ENCODE results near the gene NHP2.
A peak's percentile ranks its signal among the peaks of the same experiment; 100 is the strongest.

Gene NHP2

DNA sequence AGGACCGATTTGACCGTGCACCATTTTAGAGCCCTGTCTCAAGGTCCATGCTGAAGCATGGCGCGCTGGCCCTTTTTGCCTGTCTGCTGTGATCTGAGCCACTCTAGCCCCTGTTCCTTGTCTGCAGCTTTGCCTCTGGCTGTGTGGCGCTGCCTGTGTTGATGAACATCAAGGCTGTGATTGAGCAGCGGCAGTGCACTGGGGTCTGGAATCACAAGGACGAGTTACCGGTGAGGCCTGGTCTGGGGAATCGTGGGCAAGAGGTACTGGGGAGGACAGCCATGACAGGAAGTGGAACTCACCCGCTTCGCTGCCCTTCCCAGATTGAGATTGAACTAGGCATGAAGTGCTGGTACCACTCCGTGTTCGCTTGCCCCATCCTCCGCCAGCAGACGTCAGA lies 6.3 kb downstream of the NHP2 start:
- Histone ChIP-seq H2BK5ac (ENCODE audit: low read depth, low read length, poor library complexity, severe bottlenecking) (no peak overlapping the region), H3K18ac (ENCODE audit: low read depth in 1 of 2, low read length in 2 of 2) (no peak overlapping the region), H3K9ac (ENCODE audit: low read length) (no peak overlapping the region), H3K79me1 (replicated peaks; ENCODE audit: low read length, poor library complexity, severe bottlenecking) (peaks cover 43% of the 10 kb centered on the region), H2AK5ac (ENCODE audit: low read length, severe bottlenecking) (no peak overlapping the region), H3K4ac (ENCODE audit: low read depth in 1 of 2, low read length in 2 of 2) (no peak overlapping the region), H3K9me3 (ENCODE audit: control insufficient read depth, low read length) (no peaks in the 10 kb centered on the region), H3K14ac (ENCODE audit: low read length in 2 of 2) (no peak overlapping the region), H3K36me3 (ENCODE audit: control insufficient read depth in 1 of 2, insufficient read depth in 2 of 2, low read depth in 1 of 2, low read length in 2 of 2) (peaks cover 85 to 88% of the 10 kb centered on the region in 2 experiments), H2BK12ac (ENCODE audit: low read length in 2 of 2) (no peak overlapping the region), H2AFZ (ENCODE audit: low read depth, low read length) (no peak overlapping the region), H2BK15ac (ENCODE audit: low read depth, poor library complexity, severe bottlenecking) (no peak overlapping the region), H4K8ac (ENCODE audit: low read length) (no peak overlapping the region), H3K4me1 (ENCODE audit: control insufficient read depth, insufficient read depth, low read depth, low read length) (peaks cover 10% of the 10 kb centered on the region), H3K27me3 (ENCODE audit: control insufficient read depth in 1 of 2, insufficient read depth in 1 of 2, low read length in 2 of 2) (no peaks in the 10 kb centered on the region), H4K91ac (ENCODE audit: low read length) (no peak overlapping the region), H3K27ac (ENCODE audit: low read length, poor library complexity, severe bottlenecking) (no peak overlapping the region), H3K4me3 (ENCODE audit: insufficient read depth in 1 of 2, low read depth in 1 of 2, low read length in 2 of 2) (no peak overlapping the region), H2BK120ac (ENCODE audit: low read depth, low read length) (no peak overlapping the region), H3K4me2 (ENCODE audit: low read length, poor library complexity, severe bottlenecking) (no peak overlapping the region), H3K23ac (ENCODE audit: low read length in 2 of 2) (no peak overlapping the region)
- 90% methylated on average over 15 of the region's 15 CpGs for WGBS
- no peak for DNase-seq

DNA sequence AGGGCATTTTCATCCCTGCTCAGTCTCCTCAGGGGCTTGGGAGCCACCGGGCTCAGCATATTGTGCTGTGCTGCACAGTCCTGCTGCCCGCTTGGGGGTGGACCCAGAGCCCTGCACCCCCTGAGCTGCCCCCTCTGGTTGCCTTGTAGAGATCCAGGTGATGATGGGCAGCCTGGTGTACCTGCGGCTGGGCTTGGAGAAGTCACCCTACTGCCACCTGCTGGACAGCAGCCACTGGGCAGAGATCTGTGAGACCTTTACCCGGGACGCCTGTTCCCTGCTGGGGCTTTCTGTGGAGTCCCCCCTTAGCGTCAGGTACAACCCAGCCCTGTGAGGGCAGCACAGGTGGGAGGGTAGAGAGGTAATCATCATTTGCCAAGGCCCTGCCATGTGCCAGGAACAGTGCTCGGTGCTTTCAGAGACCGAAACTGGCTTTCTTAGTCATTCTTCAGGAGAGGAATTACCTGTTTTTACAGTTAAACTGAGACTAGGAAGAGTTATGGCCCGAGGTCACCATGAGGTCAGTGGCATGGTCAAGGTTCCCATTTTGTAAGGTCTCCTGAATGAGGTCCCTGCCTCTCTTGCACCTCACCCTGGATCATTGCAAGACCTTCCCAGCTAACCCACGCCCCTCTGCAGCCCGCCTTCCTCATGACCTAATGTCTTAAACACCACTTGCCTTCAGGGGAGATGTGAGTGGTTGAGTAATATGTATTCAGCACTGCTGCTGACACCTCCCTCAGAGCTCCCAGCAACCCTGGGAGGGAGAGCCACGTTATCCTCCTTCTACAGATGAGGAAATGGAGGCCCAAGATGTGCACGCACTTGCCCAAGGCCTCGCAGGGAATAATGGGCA lies 7.5 kb downstream of the NHP2 start:
- no peak overlapping the region for H2BK12ac ChIP-seq (ENCODE audit: low read length in 2 of 2)
- no peak overlapping the region for H3K9ac ChIP-seq (ENCODE audit: low read length)
- no peaks in the 10 kb centered on the region for H3K27me3 ChIP-seq (ENCODE audit: control insufficient read depth in 1 of 2, insufficient read depth in 1 of 2, low read length in 2 of 2)
- H3K79me1 ChIP-seq (replicated peaks; ENCODE audit: low read length, poor library complexity, severe bottlenecking) = peaks cover 33% of the 10 kb centered on the region
- no peak overlapping the region for H4K91ac ChIP-seq (ENCODE audit: low read length)
- H2AFZ ChIP-seq (ENCODE audit: low read depth, low read length) = no peak overlapping the region
- no peak overlapping the region for H3K27ac ChIP-seq (ENCODE audit: low read length, poor library complexity, severe bottlenecking)
- H3K14ac ChIP-seq (ENCODE audit: low read length in 2 of 2) = no peak overlapping the region
- H2BK120ac ChIP-seq (ENCODE audit: low read depth, low read length) = no peak overlapping the region
- no peak overlapping the region for H2BK5ac ChIP-seq (ENCODE audit: low read depth, low read length, poor library complexity, severe bottlenecking)
- no peak overlapping the region for H4K8ac ChIP-seq (ENCODE audit: low read length)
- H3K4ac ChIP-seq (ENCODE audit: low read depth in 1 of 2, low read length in 2 of 2) = no peak overlapping the region
- H3K9me3 ChIP-seq (ENCODE audit: control insufficient read depth, low read length) = no peaks in the 10 kb centered on the region
- no peak overlapping the region for H2BK15ac ChIP-seq (ENCODE audit: low read depth, poor library complexity, severe bottlenecking)
- H3K18ac ChIP-seq (ENCODE audit: low read depth in 1 of 2, low read length in 2 of 2) = no peak overlapping the region
- H3K4me2 ChIP-seq (ENCODE audit: low read length, poor library complexity, severe bottlenecking) = no peak overlapping the region
- no peak overlapping the region for H3K23ac ChIP-seq (ENCODE audit: low read length in 2 of 2)
- no peak overlapping the region for H3K4me3 ChIP-seq (ENCODE audit: insufficient read depth in 1 of 2, low read depth in 1 of 2, low read length in 2 of 2)
- peaks cover 81 to 88% of the 10 kb centered on the region in 2 experiments for H3K36me3 ChIP-seq (ENCODE audit: control insufficient read depth in 1 of 2, insufficient read depth in 2 of 2, low read depth in 1 of 2, low read length in 2 of 2)
- WGBS = 68% methylated on average over 12 of the region's 14 CpGs
- peak; percentile 53 for DNase-seq
- H3K4me1 ChIP-seq (ENCODE audit: control insufficient read depth, insufficient read depth, low read depth, low read length) = peaks cover 8% of the 10 kb centered on the region
- no peak overlapping the region for H2AK5ac ChIP-seq (ENCODE audit: low read length, severe bottlenecking)

DNA sequence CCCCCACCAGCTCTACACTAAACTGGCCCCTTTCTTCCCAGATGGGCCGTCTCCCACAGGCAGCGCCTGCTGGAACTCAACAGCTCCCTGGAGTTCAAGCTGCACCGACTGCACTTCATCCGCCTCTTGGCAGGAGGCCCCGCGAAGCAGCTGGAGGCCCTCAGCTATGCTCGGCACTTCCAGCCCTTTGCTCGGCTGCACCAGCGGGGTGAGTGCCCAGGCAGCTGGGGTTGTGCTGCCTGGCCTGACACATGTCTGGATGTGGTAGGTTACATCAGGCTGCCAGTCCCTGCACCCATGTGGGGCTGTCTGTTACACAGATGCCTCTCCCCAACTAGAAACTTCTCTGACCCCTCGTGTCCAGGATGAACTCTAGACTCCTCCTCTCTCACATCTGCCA lies 9.8 kb downstream of the NHP2 start:
- Histone ChIP-seq H3K27me3 (ENCODE audit: control insufficient read depth in 1 of 2, insufficient read depth in 1 of 2, low read length in 2 of 2) (no peaks in the 10 kb centered on the region), H3K4me3 (ENCODE audit: insufficient read depth in 1 of 2, low read depth in 1 of 2, low read length in 2 of 2) (no peak overlapping the region), H2AK5ac (ENCODE audit: low read length, severe bottlenecking) (no peak overlapping the region), H2BK12ac (ENCODE audit: low read length in 2 of 2) (no peak overlapping the region), H4K8ac (ENCODE audit: low read length) (no peak overlapping the region), H2BK15ac (ENCODE audit: low read depth, poor library complexity, severe bottlenecking) (no peak overlapping the region), H3K23ac (ENCODE audit: low read length in 2 of 2) (no peak overlapping the region), H3K27ac (ENCODE audit: low read length, poor library complexity, severe bottlenecking) (peak overlapping the region; percentile 57), H3K9me3 (ENCODE audit: control insufficient read depth, low read length) (no peaks in the 10 kb centered on the region), H3K4me2 (ENCODE audit: low read length, poor library complexity, severe bottlenecking) (no peak overlapping the region), H4K91ac (ENCODE audit: low read length) (no peak overlapping the region), H3K36me3 (ENCODE audit: control insufficient read depth in 1 of 2, insufficient read depth in 2 of 2, low read depth in 1 of 2, low read length in 2 of 2) (peaks cover 67 to 72% of the 10 kb centered on the region in 2 experiments), H3K14ac (ENCODE audit: low read length in 2 of 2) (no peak overlapping the region), H2BK5ac (ENCODE audit: low read depth, low read length, poor library complexity, severe bottlenecking) (no peak overlapping the region), H3K79me1 (replicated peaks; ENCODE audit: low read length, poor library complexity, severe bottlenecking) (peaks cover 27% of the 10 kb centered on the region), H2BK120ac (ENCODE audit: low read depth, low read length) (no peak overlapping the region), H3K4me1 (ENCODE audit: control insufficient read depth, insufficient read depth, low read depth, low read length) (peaks cover 8% of the 10 kb centered on the region), H3K9ac (ENCODE audit: low read length) (no peak overlapping the region), H3K18ac (ENCODE audit: low read depth in 1 of 2, low read length in 2 of 2) (no peak overlapping the region), H2AFZ (ENCODE audit: low read depth, low read length) (no peak overlapping the region), H3K4ac (ENCODE audit: low read depth in 1 of 2, low read length in 2 of 2) (no peak overlapping the region)
- WGBS = 94% methylated on average over 10 of the region's 10 CpGs
- DNase-seq = no peak

DNA sequence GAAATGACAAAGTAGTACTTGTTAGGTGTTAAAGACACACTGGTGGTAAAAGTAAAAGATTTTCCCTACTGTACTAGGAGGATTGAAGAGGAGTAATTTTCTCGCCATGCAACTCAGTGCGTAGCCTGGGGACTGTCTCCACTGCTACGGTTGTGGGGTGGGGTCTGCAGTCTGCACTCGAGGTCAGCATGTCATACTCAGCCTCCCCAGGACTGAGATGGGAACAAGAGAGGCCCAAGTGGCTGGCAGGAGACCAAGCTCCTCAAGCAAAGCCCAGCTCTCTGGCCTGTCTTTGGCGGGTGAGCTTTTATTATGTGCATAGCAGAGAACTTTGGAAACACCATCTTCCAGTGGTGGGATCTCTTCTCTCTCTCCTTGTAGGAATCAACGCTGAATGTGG lies 10.4 kb downstream of the NHP2 start:
- Histone ChIP-seq H2BK15ac (ENCODE audit: low read depth, poor library complexity, severe bottlenecking) (no peak overlapping the region), H3K9me3 (ENCODE audit: control insufficient read depth, low read length) (no peaks in the 10 kb centered on the region), H3K27me3 (ENCODE audit: control insufficient read depth in 1 of 2, insufficient read depth in 1 of 2, low read length in 2 of 2) (no peaks in the 10 kb centered on the region), H2AK5ac (ENCODE audit: low read length, severe bottlenecking) (no peak overlapping the region), H2AFZ (ENCODE audit: low read depth, low read length) (no peak overlapping the region), H2BK120ac (ENCODE audit: low read depth, low read length) (no peak overlapping the region), H4K8ac (ENCODE audit: low read length) (no peak overlapping the region), H3K14ac (ENCODE audit: low read length in 2 of 2) (no peak overlapping the region), H3K4ac (ENCODE audit: low read depth in 1 of 2, low read length in 2 of 2) (no peak overlapping the region), H3K9ac (ENCODE audit: low read length) (no peak overlapping the region), H3K23ac (ENCODE audit: low read length in 2 of 2) (no peak overlapping the region), H3K4me3 (ENCODE audit: insufficient read depth in 1 of 2, low read depth in 1 of 2, low read length in 2 of 2) (no peak overlapping the region), H2BK5ac (ENCODE audit: low read depth, low read length, poor library complexity, severe bottlenecking) (no peak overlapping the region), H3K27ac (ENCODE audit: low read length, poor library complexity, severe bottlenecking) (no peak overlapping the region), H3K4me1 (ENCODE audit: control insufficient read depth, insufficient read depth, low read depth, low read length) (peaks cover 8% of the 10 kb centered on the region), H3K79me1 (replicated peaks; ENCODE audit: low read length, poor library complexity, severe bottlenecking) (peaks cover 21% of the 10 kb centered on the region), H3K4me2 (ENCODE audit: low read length, poor library complexity, severe bottlenecking) (no peak overlapping the region), H4K91ac (ENCODE audit: low read length) (no peak overlapping the region), H3K18ac (ENCODE audit: low read depth in 1 of 2, low read length in 2 of 2) (no peak overlapping the region), H3K36me3 (ENCODE audit: control insufficient read depth in 1 of 2, insufficient read depth in 2 of 2, low read depth in 1 of 2, low read length in 2 of 2) (peaks cover 60 to 70% of the 10 kb centered on the region in 2 experiments), H2BK12ac (ENCODE audit: low read length in 2 of 2) (no peak overlapping the region)
- DNase-seq = no peak
- 92% methylated on average over 6 of the region's 6 CpGs for WGBS

Data from mesenchymal stem cell (in vitro differentiated cells and primary cell).